GM19452 (cell line): ENCODE data around the gene GPSM1.

ENCODE experiments used
- ATAC-seq: cut with Tn5 transposase; IDR thresholded peaks from one replicate; pipeline ENCODE4 v1.9.1; 2021; ENCODE audit not compliant: unreplicated experiment

Gene GPSM1

GRCh38 chr9:136358888-136359287, 31.5 kb downstream of the GPSM1 start:
- no peak for ATAC-seq

DNA sequence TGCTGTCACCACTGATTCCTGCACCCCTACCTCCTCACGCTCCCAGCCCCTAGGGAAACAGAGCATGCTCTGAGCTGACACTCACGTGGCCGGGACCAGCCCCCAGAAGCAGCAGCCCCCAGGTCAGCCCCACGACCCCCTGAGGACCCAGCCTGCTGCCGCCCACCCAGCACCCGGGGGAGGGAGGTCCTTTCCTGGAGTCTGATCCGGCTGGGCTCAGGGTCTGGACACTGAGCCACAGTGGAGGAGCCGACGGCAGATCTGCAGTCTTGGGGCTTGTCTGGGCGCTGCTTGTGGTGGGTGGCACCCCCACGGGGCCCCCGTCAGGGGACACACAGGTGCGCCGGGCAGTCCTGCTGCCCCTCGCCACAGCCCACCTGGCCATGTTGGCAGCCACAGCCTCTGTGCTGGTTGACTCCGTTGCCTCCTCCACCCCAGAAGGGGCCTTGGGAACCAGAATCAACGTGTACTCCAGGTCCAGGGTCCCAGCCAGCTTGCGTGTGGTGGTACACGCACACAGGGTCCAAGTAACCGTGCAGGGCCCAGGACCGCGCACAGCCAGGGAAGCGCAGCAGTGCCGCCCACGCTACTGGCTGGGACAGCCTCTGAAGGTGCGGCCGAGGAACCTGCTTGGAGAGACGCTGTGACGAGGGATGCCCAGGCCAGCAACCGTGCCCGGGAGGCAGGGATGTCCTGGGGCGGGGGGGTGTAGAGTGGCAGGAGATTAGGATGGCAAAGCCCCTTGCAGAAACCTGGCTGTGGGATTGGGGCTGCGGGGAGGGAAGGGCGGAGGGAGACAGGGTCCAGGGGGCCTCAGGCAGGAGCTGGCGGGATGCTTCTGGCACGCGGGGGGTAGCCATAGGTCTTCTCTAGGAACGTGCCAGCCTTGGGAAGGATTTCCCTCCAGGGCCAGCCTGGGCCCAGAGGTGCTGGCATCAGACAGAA, 32.7 kb downstream of the GPSM1 start:
- ATAC-seq = no peak

GRCh38 chr9:136361047-136361753, 33.9 kb downstream of the GPSM1 start:
- no peak for ATAC-seq

- ATAC-seq = no peak
Measured at GRCh38 chr9:136361754-136362449, 34.6 kb downstream of the GPSM1 start.

- no peak for ATAC-seq
Measured at GRCh38 chr9:136362450-136362784, 35.1 kb downstream of the GPSM1 start.

DNA sequence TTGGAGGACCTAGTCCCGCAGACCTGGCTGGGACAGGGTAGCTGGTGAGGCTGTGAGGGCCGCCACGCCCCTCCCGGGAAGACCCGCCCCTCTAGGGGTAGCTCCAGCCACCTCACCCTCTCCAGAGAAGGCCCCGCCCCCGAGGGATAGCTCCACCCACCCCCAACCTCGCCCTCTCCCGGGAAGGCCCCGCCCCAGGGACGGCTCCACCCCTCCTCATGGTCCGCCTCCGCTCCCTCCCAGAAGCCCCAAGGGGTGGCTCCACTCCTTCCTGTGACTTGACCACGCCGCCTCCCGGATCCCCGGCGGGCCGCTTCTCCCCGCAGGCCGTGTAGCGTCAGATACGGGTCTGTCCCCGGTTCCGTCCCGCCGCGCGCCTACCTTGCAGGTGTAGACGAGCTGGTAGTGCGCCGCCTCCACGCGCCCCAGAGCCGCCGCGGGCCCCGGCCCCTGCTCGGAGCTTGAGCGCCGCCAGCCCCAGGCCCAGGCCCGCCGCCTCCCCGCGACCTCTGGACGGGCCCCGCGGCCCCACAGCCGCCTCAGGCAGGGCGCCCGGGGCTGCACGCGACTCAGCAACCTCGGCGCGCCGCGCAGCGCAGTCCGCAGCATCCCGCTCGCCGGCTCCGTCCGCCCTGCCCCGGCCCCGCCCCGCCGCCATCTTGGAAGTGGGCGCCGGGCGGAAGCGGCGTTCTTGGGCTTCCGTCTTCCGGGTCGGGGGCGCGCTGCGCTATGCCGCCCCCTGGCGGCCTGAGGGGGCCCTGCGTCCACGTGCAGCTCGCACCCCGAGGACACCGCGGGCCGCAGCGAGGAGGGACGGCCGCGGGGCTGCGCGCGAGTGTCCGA, 36.0 kb downstream of the GPSM1 start, which contains the start of gene DNLZ:
TSS of gene DNLZ (minus strand) at position 639 of the 843 bp plus-strand sequence. CDS start at position 609, 30 bp downstream.
- peak; percentile 72 for ATAC-seq

GRCh38 chr9:136363949-136364748, 36.8 kb downstream of the GPSM1 start:
- ATAC-seq = no peak

GRCh38 chr9:136364942-136365774, 37.8 kb downstream of the GPSM1 start:
- no peak for ATAC-seq

DNA sequence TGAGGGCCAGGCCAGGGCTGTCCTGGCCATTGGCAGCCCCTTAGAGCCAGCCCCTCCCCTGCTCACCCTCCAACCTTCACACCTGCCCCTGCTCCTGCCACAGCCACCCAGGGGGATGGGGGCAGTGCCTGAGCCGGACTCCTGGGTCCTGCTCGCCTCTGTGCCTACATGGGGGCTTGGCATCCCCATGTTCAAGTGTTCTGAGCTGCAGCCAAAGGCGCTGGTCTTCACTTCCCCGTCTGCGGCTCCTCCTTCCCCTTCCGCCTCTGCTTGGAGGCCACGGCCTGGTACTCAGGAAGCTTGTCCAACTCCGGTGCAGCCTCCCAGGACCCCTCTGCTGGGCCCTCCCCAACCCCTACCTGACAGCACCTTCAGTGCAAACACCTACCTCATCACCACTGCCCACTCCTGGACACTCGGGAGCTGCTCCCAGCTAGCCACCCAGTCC, 38.5 kb downstream of the GPSM1 start:
- no peak for ATAC-seq

DNA sequence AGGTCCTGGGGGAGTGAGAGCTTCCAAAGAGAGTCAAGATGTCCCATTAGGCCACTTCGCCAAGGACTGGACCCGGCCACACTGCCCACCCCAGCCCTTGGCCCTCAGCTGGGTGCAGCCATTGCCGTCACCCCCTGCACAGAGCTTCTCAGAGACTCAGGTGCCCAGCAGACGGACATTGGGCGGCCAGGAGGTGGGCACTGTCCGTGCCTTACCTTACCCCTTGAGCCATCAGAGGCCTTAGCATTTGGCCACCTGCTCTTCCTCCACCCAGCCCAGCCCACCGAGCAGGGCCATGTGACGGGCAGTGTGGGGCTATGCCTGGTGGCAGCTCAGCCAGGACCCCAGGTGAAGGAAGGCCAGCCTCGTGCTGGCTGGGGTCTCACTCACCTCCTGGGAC, 39.5 kb downstream of the GPSM1 start:
- ATAC-seq = no peak

GRCh38 chr9:136367296-136368145, 40.2 kb downstream of the GPSM1 start:
- ATAC-seq = no peak

GRCh38 chr9:136368190-136368589, 40.9 kb downstream of the GPSM1 start:
- no peak for ATAC-seq

- no peak for ATAC-seq
Measured at GRCh38 chr9:136370037-136370436, 42.7 kb downstream of the GPSM1 start.

DNA sequence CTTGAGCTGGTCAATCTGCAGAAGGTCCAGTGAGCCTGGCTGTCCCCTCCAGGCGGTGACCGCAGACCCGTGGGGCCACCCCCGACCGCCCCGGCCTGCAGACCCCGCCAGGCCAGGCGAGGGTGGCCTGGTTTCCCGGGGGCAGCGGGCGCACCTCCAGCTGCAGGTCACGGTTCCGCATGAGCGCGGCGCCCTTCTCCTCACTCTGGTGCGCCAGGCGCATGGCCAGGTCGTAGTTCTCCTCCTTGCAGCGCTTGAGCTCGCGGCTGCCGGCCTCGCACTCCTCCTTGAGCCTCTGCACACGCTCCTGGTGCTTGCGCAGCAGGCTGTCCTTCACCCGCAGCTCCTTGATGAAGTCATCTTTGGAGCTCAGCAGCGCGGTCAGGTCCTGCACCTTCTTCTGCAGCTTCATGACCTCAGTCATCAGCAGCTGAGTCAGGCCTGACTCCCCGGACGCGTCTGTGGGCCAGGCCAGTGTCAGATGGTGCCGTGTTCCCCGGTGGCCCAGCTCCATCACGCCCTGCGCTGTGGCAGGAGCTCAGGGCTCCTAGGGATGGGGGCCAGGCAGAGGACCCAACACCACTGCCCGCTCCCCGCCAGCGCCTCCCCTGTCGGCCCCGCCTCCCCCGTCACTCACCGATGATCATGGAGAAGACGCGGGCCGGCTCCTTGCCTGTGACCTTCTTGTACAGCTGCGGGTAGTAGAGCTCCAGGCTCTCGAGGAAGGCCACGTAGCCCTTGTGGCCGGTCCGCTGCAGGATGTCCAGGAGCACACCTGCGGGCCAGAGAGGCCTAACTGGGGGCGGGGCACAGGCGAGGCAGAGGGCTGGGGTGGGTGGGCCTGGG, 43.6 kb downstream of the GPSM1 start:
- no peak for ATAC-seq

DNA sequence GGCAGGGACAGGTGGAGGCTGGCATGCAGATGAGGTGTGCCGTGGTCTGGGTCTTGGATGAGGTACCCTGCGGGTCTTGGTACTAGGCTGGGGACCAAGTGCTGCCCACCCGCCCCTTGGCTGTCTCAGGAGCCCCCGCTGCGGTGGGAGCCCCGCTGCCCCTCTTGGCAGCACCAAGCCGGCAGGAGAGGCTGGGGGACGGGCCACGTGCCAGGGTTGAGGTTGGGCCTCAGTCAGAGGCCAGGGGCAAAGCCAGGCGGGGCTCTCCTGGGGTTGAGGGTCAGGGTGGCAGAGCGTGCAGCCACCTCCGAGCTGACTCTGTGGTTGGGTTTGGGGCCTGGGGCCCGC, 44.2 kb downstream of the GPSM1 start:
- ATAC-seq = no peak

DNA sequence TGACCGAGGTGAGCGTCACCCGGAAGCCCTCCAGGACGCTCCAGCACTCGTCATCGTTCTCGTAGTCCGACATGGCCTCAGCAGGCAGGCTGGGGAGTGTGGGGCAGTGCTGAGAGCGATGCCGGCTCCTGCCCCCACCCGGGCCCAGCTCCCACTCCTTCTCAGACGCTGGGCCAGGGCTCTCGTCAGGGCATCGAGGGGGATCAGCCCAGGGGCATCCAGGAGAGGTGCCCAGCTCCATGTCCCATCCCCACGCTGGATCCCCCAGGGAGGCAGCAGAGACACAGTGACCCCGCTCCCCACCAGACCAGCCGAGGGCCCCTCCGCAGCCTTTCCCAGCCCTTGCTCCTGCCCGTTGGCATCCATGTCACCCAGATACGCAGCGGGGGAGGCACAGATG, 44.7 kb downstream of the GPSM1 start:
- no peak for ATAC-seq
